HUES6 (cell line): Measurements from ENCODE around the gene NEK3.
"Not testable (repeated sequence)": the region's sequence is repeated elsewhere in the genome, so short reads cannot be mapped to it uniquely, and the experiment has no call there.

Experiments used
- H3K27ac ChIP-seq: 2 replicates; pipeline ENCODE4 v1.7.0; 2013; ENCODE audit warnings: low read depth, mild to moderate bottlenecking, low read length, inconsistent platforms
- H3K27me3 ChIP-seq: 2 replicates; pipeline ENCODE4 v1.6.1; 2013; ENCODE audit warnings: low read length; ENCODE audit not compliant: control insufficient read depth, insufficient read depth
- H3K36me3 ChIP-seq: 2 replicates; pipeline ENCODE4 v1.6.1; 2013; ENCODE audit warnings: low read length; ENCODE audit not compliant: control insufficient read depth, insufficient read depth
- H3K4me1 ChIP-seq: 2 replicates; pipeline ENCODE4 v1.6.1; 2013; ENCODE audit warnings: low read length; ENCODE audit not compliant: control insufficient read depth, insufficient read depth
- H3K4me3 ChIP-seq: 2 replicates; pipeline ENCODE4 v1.5.1; 2013; ENCODE audit warnings: low read depth, low read length
- H3K9ac ChIP-seq: one replicate; pipeline ENCODE4 v1.6.1; 2013; ENCODE audit warnings: mild to moderate bottlenecking, low read length
- H3K9me3 ChIP-seq: 2 replicates; pipeline ENCODE4 v1.6.1; 2013; ENCODE audit warnings: low read depth, low read length; ENCODE audit not compliant: control insufficient read depth, insufficient read depth

NEK3 gene

DNA sequence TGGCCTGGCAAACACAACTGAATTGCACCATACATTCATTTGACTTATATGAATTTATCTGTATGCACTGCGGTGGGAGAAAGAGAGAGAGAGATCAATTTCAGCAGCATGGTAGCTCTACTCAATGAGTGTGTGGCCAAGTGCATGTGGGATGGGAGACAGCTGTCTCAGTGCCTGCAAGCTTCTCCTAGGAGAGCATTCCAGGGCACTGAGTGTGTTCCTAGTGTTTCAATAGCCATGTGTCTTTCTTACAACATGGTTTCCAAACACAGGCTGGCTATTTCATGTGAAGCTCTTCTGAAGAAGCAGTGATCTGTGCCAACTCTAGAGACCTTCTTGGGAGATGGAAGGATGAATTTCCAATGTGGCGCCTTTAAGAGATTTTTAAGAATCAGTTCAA is 74.0 kb downstream of the NEK3 start:
- no peak overlapping the region for H3K4me3 ChIP-seq
- no peaks in the 10 kb centered on the region for H3K9me3 ChIP-seq
- no peaks in the 10 kb centered on the region for H3K27me3 ChIP-seq
- no peak overlapping the region for H3K27ac ChIP-seq
- H3K36me3 ChIP-seq = no peaks in the 10 kb centered on the region
- H3K4me1 ChIP-seq = no peaks in the 10 kb centered on the region
- H3K9ac ChIP-seq = no peak overlapping the region

DNA sequence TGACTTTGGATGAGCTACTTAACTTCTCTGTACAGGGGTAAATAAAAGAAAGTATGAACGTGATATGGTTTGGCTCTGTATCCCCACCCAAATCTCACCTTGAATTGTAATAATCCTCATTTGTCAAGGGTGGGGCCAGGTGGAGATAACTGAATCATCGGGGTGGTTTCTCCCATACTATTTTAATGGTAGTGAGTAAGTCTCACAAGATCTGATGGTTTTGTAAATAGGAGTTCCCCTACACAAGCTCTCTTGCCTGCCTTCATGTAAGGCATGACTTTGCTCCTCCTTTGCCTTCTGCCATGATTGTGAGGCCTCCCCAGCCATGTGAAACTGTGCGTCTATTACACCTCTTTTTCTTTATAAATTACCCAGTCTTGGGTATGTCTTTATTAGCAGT is 74.4 kb downstream of the NEK3 start:
- not testable (repeated sequence) for H3K4me1 ChIP-seq, H3K36me3 ChIP-seq, H3K9ac ChIP-seq, H3K9me3 ChIP-seq, H3K4me3 ChIP-seq, H3K27ac ChIP-seq, H3K27me3 ChIP-seq
